Epidermal melanocyte (primary cell): ENCODE data around the gene RMI2.

Source experiments
- DNase-seq: peaks from one replicate; pipeline ENCODE4 v3.0.0; 2011; ENCODE audit warnings: low spot score; ENCODE audit not compliant: insufficient read length

RMI2 gene

GRCh38 chr16:11327277-11328171 lies 17.7 kb upstream of the RMI2 start:
- no peak for DNase-seq

- peak; percentile 93 for DNase-seq
Observed at GRCh38 chr16:11328172-11329070, 16.8 kb upstream of the RMI2 start.

GRCh38 chr16:11329071-11329491 lies 16.2 kb upstream of the RMI2 start:
- DNase-seq, result no peak

DNA sequence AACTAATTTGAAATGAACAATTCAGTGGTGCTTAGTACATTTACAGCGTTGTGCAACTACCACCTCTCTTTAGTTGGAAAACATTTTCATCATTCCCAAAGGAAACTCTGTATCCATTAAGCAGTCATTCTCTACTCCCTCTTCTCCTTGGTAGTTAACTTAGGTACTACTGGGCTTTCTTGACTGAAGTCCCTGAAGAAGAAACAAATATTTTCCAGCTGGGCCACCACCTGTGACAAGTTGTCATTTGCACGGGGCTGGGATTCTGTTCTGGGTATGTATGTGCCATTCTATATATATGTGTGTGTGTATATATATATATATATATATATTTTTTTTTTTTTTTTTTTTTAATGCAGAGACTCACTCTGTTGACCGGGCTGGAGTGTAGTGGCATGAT lies 15.4 kb upstream of the RMI2 start:
- DNase-seq, result no peak

DNA sequence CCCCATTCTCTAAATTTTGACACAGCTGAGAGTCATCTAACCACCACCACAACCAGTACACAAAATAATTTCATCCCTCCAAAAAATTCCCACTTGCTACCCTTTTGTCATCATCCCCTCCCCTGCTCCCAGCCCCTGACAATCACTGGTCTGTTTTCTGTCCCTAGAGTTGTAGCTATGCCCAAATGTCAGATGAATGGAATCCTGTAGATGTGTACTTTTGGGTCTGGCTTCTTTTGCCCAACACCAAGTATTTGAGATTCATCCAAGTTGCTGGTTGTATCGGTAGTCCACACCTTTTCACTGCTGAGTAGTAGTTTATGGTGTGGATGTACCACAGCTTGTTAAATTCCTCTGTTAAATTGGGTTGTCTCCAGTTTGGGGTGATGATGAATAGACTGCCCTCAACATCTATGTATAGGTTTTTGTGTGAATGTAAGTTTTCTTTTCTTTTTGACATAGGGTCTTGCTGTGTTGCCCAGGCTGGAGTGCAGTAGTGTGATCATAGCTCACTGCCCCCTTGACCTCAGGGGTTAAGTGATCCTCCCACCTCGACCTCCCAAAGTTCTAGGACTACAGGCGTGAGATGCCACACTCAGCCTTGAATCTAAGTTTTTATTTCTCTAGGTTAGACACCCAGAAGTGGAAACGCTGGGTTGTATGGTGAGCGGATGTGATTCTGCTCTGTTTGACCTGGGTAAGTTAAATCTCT lies 14.6 kb upstream of the RMI2 start:
- DNase-seq, result no peak

DNA sequence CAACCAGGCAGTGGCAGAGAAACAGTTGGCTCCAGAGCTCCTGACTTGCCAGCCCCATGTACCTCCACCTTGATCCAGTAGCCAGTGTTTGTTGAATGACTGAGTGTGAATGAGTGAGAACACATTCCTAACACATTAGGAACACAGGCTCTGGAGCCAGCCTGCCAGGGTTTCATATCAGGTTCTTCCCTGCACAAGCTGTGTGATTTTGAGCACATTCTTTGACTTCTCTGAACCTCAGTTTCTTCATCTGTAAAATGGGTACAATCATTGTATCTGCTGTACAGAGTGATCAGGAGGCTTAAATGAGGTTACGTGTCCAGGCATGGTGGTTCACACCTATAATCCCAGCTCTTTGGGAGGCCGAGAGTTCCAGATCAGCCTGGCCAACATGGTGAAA lies 13.3 kb upstream of the RMI2 start:
- DNase-seq, result no peak

DNA sequence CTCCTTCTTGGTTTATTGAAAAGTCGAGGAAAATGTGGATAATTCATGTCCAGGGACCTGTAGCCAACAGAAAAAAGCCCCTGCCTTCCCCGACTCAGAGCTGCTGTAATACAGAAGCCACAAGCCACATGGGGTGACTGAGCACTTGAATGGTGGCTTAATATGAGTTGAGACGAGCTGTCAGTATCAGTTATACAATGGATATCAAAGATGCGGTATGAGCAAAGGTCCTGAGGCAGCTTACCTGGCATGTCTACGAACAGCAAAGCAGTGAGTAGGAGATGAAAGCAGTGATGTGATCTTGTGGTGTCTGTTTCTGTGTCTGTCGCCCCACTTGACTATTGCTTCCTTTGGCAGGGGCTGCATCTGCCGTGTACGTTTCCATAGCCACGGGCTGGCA lies 12.2 kb upstream of the RMI2 start:
- DNase-seq, result no peak

DNA sequence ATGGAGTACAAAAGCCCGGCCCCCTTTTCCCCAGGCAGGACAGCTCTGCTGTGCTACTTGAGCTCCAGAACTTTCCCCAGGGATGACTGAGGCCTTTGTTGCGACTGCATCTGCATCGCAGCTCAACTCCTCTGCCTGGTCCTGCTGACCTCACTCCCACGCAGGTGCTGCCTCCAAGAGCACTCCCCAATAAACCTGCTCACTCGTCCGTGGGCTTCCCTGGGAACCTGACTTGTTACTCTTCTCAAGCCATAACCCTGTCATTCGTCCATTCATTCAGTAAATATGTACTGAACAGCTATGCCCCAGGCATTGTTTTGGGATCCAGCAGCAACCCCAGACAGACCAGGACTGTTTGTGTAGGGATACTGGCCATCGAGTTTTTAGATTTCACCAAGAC lies 11.6 kb upstream of the RMI2 start:
- DNase-seq, result no peak

GRCh38 chr16:11334831-11335404 lies 10.3 kb upstream of the RMI2 start:
- DNase-seq, result no peak

DNA sequence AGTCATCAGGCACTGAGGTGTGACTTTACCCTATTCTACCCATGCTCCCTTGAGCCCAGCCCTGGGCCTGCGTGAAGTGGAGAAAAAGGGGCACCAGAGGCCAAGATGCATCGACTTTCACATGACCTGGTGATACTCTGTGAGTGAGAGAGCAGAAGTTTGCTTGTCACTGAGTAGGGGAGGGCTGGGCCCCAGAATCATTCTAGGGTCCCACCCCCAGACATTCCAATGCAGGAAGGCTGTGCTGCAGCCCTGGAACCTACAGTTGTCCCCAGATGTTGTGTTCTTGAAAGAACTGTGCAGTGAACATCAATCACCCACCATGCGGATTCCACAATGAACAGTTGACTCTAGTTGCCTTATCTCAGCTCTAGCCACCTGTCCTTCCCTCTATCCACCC lies 6.2 kb upstream of the RMI2 start:
- DNase-seq, result no peak

- no peak for DNase-seq
Observed at GRCh38 chr16:11340710-11341109, 4.5 kb upstream of the RMI2 start.

GRCh38 chr16:11341371-11341770 lies 3.9 kb upstream of the RMI2 start:
- DNase-seq, result no peak

DNA sequence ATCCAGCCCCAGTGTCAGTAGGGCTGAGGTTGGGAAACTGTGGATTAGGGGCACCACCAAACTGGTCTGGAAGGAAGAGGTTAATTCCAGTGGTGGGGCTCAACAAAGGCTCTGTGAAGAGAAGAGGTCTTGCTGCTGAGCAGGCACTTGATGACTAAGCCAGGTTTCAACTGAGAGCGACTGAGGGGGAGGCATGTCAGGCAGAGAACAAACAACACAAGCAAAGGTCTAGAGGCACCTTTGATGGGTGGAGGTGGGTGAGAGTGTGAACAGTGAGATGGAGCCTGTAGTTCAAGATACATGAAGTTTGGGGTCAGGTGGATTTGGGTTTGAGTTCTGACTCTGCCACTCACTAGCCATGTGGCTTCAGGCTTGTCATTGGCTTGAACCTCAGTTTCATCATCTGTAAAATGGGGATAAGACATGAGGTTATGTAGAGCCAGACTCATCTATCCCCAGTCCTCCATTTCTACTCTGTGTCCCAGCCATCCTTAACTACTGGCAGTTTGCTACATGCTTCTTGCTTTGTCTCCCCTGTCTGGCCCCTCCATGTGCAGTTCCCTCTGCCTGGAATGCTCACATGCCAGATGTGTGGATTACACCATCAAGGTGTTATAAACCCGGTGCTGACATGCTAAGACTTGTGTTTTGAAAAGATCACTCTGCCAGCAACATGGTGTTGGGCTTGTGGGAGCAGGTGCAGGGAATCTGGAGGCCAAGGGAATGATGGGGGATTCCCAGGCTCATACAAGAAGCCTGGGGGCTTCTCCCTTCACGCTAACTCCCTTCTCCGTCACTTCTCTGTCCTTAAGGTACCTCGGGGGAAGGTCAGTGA lies 3.0 kb upstream of the RMI2 start:
- DNase-seq, result no peak

DNA sequence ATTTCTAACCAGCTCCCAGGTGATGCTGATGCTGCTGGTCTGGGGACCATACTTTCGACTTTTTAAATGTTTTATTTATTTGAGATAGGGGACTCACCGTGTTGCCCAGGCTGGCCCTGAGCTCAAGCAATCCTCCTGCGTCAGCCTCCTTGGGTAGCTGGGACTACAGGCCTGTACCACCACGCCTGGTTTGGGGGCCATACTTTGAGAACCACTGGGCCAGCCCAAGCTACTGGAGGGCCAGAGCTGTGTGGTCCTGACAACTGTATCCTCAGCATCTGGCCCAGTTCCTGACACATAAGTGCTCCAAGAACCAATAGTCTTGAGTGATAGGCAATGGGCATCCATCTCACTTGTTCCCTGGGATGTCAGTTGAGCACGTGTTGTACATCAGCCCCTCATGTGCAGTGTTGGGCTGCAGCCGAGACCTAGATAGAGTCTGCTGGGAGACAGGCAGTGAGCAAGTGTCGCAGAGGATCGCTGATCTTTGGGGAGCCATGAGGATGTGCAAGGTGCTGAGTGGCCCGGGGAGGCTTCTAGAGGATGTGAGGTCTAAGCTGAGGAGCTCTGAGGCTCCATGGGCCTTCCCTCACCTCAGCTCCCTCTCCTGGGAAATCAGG lies 1.6 kb downstream of the RMI2 start:
- DNase-seq, result no peak

DNA sequence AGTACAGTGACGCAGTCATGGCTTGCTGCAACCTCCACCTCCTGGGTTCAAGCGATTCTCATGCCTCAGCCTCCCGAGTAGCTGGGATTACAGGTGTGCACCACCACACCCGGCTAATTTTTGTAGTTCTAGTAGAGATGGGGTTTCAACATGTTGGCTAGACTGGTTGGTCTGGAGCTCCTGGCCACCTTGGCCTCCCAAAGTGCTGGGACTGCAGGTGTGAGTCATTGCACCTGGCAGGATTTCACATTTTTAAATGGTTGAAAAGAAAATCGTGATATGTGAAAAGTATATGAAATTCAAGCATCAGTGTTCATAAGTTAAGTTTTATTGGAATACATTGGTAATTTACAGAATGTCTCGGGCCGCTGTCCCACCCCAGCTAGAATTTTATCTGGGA lies 2.6 kb downstream of the RMI2 start:
- no peak for DNase-seq

DNA sequence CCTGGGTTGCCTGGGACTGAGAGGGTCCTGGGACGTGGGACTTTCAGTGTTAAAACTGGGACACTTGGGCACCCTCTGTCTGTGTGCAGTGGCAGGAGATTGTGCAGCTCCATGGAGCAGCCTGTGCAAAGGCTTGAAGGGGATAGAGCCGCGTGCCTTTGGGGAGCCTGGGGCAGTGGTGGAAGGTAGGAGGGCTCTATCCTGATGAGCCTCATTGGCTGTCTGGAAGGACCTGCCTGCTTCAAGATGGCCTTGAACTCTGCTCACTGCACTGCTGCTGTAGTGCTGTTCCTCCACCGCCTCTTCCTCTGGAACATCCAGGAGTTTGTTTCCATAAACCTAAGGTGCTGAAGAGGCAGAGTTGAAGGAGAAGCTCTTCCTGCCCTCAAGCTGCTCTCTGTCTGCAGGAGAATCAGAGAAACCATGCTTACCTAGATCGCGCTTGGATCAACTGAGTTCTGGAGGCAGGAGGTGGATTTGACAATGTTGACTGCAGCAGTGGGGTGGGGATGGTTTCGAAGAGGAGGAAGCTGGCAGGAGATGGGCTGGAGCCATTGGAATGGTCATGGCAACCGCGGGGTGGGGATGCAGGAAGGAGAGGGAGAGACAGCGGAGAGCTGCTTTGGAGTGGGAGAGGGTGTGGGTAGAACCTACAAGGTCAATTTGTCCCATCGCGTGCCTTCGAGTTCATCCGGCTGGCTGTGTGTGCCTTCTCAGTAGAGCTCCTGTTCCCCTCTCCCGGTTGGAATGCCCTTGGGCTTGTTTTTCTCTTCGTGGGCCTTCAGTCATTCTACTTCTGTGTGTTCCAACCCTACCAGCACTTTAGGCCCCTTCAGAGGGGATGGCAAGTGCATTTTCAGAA lies 3.7 kb downstream of the RMI2 start:
- peak; percentile 54 for DNase-seq

GRCh38 chr16:11349599-11350276 lies 4.5 kb downstream of the RMI2 start:
- peak; percentile 75 for DNase-seq

DNA sequence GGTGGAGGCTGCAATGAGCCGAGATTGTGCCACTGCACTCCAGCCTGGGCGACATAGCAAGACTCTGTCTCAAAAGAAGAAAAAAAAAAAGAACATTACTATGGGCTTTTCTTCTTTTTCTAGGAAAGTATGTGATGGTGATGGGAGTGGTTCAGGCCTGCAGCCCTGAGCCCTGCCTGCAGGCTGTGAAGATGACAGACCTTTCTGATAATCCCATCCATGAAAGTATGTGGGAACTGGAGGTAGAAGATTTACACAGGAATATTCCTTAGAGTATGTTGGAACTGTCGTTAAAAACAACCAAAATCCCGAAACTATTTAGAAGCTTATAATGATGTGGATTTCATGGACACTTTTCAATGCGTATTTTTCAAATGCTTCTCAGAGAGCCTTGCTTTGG lies 5.3 kb downstream of the RMI2 start:
- DNase-seq, result no peak

DNA sequence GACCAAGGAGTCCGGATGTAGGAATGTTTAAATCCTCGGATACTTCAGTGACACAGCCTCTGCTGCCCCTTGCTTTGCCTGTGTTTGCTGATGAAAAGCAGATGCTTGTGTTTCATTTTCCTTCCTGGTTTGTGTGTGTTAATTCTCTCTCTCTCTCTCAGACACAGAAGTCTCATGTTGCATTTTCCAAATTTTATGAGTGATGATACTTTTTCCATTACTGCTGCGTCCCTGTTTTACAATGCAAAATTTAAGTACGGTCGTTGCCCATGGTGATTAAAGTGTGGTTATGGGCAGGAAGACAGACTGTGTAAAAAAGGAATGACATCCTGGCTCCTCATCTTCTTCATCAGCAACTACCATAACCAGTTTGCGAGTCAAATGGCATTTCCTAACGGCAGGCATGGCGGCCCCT lies 5.7 kb downstream of the RMI2 start:
- no peak for DNase-seq
